GM19438 (cell line): ENCODE data around the gene ABLIM3.

ENCODE experiments used
- ATAC-seq: cut with Tn5 transposase; IDR thresholded peaks from one replicate; pipeline ENCODE4 v1.9.1; 2021; ENCODE audit warnings: low read depth; ENCODE audit not compliant: unreplicated experiment

Gene ABLIM3

DNA sequence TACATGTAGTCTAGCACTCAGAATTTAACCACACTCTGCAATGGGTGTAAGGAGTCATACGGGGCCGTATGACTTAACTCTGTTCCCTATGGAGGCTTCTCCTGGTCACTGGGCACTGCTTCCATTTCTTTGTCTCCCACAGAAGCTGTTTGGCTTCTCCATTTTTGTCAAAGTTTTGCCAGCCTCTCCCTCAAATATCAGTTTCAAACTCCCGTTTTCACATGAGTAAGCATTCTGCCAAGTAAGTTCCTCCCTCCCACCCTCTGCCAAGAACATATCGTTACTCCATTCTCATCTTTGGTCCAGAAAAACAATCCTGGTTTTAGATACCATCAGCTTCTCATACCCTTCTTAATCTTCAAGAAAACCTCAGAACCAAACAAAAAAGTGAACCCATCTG lies 136.5 kb downstream of the ABLIM3 start:
- no peak for ATAC-seq

DNA sequence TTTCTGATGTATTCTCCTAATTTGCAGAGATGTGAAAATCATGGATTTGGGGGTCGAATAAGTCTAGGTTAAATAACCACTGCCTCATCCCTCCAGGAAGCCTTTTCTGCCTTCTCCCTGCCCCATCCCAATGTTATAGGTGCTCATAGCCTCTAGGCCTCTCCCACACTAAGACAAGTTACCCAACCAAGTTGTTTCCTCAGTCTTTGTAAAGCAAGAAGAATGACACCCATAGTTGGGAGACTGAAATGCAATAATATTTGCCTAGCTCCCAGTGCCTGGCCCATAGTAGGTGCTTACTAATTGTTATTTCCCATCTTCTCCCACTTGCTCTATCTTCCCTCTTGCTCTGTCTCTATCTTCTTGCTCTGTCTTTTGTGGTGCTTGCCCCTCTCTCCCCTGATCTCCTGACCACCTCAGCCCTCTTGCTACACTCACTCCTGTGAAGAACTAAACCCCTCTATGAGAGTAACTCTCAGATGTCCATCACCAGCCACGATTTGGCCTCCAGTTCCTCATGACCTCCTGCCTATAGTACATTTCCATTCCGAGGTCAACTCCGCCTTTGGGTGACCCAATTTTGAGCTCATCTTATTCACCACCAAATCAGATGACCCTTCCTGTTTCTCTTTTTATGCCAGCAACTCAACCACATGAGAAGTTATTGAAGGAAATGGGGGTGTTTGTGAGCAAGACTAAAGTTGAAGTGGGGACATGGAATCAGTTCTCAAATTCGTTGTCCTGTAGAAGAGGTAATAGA lies 137.3 kb downstream of the ABLIM3 start:
- no peak for ATAC-seq

DNA sequence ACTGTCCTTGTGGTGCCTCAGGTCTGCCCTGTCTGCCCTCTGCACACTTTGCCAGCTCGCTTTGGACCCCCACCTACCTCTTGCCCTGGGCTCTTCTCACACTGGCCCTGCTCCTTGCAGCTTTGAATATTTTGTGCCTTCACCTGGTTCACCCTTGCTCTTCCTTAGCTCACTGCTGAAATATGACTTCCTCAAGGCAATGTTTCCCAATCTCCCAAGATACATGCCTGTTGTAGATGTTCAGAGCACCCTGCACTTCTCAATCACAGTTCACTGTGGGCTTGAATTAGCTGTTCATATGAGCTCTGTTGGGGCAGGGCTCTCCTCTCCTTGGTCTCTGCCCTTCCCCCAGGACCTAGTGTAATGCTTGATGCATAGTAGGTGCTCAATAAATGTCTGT lies 138.4 kb downstream of the ABLIM3 start:
- no peak for ATAC-seq

DNA sequence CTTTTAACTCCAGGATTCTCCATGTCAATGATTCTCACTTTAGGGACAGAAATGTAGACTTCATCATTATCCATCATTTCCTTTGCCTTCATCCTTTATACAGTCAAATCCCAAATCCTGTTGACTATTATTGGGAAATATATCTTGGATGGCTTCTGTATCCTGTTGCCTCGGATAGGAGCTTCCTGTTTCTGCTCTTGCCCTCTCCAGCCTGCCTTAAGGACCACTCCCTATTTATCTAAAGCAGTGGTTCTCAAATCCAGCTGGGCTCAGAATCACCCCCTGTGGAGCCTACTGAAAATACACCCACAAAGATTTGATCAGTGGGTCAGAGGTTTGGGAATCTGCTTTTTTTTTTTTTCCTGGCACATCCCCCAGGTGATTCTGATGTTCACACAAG lies 138.8 kb downstream of the ABLIM3 start:
- no peak for ATAC-seq

DNA sequence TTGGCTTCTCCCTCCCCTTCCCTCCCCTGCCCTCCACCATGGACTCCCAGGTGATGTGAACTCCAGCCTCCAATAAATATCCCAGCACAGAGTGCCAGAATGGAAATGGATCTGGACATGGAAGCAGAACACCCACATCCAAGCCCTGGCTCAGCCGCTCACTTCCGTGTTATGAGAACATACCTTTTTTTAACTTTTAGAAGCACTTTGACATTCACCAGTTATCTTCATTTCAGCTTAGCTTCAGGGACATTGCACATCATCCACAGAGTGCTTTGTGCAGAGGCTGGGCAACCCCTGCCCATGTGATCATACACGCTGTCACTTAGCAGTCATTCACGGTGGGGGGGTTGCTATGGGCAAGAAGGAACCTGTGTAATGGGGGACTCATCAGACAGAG lies 139.5 kb downstream of the ABLIM3 start:
- no peak for ATAC-seq

DNA sequence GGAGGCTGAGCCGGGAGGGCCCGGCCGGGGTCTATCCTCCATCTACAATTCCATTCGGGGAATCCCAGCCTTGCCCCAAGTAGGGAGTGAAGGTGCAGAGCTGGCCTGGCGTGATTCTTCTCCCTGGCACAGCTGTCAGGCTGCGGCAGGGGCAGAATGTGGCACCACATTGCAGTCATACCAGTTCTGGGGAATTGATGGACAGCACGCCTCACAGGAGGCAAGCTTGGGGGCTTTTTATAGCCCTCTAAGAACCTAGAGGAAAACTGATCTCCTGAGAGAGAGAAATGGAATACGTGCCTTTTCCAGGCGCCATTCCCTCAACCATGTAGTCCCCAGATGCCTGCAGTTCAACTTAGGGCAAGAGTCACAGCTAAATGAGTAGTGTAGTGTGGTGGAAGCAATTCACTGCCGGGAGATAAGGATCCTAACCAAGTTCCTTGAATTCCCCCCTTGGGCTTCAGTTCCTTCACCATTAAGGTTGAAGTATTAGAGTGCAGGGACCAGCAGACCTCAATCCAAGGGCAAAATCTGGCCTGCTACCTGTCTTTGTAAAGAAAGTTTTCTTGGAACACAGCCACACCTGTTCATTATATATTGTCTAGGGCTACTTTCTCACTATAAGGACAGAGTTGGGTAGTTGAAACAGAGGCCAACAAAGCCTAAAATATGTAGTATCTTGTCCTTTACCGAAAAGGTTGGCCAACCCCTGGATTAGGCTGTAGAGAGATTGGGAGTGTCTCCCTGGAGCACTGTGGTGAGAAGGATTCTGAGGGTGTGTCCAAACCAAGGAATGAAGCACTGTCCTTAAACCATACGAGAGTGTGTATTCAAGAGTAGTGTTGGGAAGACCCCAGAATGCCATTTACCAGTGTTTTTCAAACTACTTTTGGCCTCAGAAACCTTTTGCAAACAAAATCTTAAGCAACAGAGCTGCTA lies 141.0 kb downstream of the ABLIM3 start:
- ATAC-seq, result no peak

DNA sequence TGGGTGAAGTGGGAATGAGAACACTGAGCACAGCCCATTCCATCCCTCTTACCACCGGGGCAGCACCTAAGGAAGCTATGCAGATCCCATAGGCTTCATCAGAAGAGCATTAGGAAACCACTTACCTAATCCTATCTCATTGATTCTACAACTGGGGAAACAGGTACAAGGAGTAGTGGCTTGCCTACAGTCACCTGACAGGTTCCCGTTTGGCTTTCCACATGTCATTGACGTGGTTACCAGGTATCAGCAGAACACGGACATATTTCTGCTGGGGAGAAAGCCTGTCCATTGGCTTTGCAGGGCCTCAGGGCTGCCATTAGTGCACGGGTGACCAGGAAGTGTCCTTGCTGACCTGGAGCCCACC lies 141.7 kb downstream of the ABLIM3 start:
- ATAC-seq, result no peak

DNA sequence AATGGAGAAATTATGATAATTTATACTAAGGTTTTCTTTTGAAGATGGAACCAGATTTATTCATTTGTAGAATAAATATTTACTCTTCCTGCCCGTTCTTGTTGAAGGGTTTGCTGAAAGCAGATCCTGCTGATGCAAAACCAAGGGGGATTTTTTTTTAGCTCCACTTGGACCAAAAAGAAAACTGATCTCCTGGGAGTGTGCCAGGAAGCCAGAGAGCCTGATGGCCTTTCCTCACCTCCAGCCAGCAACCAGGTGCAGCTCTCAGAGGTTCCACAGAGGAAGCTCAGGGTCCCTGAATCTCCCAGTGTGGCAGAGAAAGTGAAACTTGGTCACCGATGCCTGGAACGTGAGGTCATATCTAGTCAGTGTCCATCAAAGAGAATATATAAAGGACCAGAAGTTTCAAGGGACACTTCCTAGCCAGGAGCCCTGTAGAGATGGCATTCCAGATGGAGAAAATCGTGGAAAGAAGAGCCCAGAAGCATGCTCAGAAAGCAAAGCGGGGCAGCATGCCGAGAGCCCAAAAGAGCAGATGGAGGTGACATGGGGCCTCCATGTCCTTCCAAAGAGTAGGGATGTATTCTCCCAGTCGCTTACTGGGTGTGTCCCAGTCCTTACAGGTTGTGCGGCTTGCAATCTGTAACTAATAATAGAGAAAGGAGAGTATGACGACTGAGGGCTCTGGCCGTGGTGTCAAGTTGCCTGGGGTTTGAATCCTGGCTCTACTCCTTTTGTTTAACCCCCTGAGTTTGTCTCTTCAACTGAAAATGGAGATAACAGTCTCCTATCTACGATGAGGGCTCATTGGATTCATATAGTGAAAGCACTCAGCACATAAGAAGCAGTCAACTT lies 142.6 kb downstream of the ABLIM3 start:
- no peak for ATAC-seq

DNA sequence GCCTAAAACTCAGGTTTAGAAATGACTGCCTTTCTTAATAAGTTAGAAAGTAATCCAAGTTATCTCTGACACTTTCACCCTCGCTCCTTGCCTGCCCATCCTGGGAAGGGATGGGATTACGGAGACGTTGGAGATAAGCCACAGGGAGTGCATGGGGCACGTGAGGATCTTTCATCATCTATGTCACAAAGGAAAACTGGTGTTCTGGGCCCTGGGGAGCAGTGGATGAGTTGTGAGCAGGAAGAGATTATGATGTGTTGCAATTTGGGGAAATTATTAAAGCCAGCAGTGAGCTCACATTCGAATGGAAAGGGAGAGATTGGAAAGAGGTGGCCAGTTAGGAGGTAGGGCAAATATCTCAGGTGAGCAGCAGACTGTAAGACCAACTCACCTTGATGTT lies 143.2 kb downstream of the ABLIM3 start:
- no peak for ATAC-seq

DNA sequence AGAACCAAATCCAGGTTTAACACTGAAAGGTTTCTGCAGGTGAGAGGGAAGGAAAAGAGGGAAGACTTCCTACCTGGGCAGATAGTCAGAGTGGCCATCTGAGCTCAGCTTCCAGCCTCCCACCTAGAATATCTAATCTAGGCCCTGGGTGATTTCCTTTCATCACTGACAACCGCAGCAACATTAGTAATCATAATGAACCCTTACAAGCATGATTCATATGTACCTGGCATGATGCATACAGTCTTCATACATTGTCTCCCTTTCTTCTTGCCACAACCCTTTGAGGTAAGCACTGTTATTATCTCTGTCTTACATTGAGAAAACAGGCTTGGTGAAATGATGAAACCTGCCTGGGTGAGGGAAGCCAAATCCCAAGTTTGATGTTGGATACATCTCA lies 143.9 kb downstream of the ABLIM3 start:
- no peak for ATAC-seq

DNA sequence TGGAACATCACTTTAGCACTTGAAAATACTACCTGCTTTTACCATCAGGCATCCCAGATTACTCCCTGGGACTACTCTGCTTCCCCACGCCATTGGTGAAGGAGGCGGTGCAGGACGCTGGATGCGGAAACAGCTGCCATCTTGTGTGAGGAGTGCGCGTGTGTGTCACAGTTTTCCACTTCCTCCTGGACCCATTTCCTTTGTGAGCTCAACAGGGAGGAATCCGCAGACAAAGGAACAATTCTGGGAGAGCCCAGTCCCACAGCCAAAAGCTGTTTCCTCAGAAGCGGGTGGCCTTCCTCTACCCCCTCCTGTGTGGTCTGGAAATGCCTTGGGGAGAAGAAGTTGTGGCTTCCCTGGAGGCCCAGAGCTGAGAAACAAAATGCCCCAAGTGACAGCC lies 147.1 kb downstream of the ABLIM3 start:
- no peak for ATAC-seq

DNA sequence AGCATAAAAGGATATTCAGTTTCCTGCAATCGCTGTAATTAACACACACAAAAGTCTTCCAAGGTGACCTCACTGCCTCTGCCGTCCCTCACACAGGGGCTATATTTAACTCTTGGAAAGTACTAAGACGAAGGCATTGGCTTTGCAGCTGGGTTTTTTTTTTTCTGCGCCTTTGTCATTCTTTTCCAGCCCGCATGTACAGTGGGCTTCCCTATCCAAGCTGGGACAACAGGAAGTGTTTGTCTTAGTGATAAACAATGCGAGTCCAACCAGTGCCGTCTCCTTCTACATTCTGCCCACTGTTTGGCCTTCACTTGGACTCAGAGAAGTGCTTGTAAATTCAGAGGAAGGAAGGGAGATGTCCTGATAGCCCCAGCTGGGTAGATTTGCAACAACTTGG lies 148.0 kb downstream of the ABLIM3 start:
- ATAC-seq, result no peak

DNA sequence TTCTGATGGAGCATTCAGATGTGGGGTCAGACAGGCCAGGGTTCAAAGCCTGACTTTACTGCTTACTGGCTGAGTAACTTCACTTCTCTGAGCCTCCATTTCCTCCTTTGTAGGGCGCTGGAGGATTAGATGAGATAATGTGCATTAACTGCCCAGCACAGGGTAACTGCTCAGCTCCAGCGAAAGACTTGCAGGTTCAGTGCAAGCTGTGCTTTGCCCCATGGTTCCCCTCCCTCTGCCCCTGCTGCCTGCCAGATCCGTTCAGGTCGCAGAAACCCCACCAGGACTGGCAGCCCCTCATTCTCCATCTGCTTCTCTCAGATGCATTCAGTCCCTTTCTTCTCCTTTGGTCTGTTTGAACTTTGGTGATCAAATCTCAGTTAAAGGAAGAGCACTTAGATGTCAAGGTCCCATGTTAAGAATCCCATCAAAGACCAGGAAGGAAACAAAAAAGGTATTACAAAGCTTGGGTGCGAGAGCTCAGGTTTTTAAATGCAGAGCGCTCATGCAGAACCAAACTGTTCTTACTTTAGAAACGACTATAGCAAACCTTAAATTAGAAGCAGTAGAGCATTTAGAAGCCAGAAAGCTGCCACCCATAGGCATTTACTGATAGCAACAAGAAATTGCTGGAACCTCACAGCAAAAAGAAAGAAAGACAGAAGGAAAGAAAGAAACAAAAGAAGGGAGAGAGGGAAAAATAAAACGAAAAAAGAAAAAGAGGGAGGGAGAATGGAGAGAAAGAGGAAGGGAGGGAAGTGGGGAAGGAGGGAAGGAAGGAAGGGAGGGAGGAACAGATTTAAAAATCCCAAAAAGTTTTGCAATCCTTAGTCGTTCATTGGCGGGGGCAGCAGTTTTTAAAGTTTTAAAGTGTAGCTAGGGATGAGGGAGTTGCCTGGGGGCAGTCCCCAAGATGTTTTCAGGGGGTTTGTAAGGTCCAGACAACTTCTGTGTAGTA lies 153.9 kb downstream of the ABLIM3 start:
- no peak for ATAC-seq

DNA sequence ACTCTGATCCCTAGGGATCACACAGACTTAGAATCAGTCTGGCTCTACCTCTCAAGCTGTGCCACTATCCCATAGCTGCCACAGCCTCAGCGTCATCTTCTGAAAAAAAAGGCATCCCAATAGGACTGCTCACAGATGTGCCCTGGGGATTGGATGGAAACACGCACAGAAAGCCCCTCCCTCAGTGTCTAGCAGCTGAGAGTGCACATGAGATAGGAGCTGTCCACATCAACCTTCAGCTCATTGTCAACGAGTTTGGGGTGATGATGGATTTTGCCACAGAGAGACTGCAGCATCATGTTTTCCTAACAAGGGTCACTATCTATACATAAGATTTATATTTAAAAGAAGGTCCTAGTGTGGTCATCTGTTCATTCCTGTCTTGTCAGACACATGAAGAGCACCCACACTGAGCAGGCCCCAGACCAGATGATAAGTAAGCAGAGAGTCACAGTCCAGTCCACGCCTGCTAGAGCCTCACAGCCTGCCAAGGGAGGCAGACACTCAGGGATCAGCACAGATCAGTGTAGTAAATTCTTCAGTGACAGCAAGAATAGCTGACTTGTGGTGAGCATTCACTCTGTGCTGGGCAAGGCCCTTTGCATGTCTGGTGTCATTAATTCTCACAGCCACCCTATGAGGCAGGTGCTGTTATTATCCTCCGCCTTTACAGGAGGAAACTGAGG lies 156.2 kb downstream of the ABLIM3 start:
- no peak for ATAC-seq

DNA sequence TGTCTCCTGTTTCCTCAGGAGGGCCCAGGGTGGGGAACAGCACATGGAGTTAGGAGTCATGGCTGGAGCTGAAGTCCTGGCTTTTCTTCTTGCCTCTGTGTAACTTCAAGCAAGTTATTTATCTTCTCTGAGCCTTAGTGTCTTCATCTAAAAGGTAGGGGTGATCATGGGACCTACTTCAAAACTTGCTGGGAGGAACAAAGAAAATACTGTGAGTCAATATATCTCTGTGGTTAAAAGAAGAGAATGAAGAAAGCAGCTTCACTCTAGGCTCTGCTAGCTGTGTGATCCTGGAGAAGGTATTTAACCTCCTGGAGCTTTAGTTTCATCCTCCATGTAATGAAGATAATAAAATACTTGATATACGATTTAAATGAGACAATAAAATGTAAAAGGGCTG lies 156.9 kb downstream of the ABLIM3 start:
- ATAC-seq, result no peak

DNA sequence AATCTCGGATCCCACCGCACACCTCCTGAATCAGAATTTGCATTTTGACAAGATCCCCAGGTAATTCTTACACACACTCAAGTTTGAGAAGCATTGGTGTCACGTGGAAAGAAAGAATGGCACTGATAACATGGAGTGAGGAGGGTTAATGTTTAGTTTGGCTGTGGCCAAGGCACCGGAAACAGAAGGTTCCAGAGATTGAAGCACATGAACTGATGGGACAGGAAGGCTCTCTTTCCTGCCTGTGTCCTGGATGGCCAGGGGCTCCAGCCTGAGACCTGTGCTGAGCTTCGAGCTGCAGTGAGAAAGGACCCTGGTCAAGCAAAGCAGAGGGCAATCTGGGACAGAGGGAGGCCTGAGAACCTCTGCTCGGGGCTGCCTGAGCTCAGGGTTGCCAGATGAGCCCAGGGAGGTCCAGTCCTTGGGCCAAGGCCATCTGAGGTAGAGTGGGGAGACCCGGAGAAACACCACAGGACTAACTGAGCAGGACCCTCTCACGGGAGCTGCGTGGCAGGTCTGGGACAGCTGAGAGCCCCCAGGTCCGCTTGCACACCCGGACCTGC lies 157.6 kb downstream of the ABLIM3 start:
- ATAC-seq, result peak; percentile 61

DNA sequence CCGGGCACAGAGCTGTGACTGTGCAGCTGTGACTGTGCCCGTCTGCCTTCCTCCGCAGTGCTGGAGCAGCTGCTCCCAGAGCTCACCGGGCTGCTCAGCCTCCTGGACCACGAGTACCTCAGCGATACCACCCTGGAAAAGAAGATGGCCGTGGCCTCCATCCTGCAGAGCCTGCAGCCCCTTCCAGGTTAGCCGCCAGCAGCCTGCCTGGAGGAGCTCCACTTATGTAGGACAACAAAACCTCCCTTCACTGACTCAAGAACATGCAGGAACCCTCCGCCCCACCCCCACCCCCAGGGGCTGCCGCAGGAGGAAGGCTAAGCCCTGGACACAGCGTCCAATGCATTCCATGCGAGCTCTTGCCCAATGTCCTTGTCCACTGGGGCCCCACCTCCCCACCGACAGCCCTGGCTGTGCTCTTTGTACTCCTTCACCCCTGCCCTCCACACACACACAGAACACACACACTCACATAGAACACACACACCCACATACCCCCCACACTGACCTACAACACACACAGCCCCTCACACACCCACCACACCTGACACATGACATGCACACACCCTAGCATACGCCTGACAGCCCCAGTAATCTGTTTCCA lies 158.3 kb downstream of the ABLIM3 start:
- ATAC-seq, result no peak

DNA sequence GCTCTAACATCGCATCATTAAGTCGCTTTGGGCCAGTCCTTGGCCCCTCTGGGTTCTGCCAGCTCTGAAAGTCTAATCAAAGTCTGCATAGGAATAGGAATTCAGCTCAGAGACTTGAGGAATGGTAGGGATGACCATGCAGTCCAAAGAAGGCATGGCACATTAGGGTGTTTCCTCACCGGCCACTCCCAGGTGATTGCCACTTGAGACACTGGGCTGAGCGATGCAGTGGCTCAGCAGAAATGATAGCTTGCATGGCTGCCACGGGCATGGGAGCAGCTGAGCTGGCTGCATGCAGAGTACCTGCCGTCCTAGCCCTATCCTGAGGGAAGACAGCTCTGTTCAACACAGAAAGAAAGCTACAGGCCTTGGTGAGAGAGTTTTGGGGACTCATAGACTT lies 159.1 kb downstream of the ABLIM3 start:
- ATAC-seq, result no peak
